Stimulated activated CD4-positive, alpha-beta T cell treated with anti-CD3 and anti-CD28 coated beads, Interleukin-12 subunit alpha, Interleukin-12 subunit beta, amount 100 ng/mL, for 4 hours (primary cell): ENCODE measurements around the gene DDX21.
"Not testable (repeated sequence)": the region's sequence is repeated elsewhere in the genome, so short reads cannot be mapped to it uniquely, and the experiment has no call there.

ENCODE experiments used
- DNase-seq: peaks from one replicate; pipeline ENCODE4 v3.0.0-alpha.2; 2020

DDX21 gene

GRCh38 chr10:68988530-68989316, 32.8 kb downstream of the DDX21 start, which contains the start of gene KIFBP:
Gene KIFBP (plus strand): TSS chr10:68988803. CDS start chr10:68988833, 30 bp downstream.
- peak; percentile 65 for DNase-seq

GRCh38 chr10:68989317-68989990, 33.5 kb downstream of the DDX21 start:
- DNase-seq = no peak

- no peak for DNase-seq
These were observed 36.9 kb downstream of the DDX21 start for GRCh38 chr10:68992636-68993440.

DNA sequence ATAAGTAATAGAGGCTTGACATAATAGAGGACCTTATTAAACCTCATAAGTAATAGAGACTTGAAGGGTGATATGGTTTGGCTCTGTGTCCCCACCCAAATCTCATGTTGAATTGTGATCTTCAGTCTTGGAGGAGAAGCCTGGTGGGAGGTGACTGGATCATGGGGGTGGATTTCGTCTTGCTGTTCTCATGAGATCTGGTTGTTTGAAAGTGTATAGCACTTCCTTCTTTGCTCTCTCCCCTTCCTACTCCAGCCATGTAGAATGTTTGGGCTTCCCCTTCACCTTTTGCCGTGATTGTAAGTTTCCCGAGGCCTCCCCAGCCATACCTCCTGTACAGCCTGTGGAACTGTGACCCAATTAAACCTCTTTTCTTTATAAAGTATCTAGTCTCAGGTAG, 41.2 kb downstream of the DDX21 start:
- DNase-seq = no peak

DNA sequence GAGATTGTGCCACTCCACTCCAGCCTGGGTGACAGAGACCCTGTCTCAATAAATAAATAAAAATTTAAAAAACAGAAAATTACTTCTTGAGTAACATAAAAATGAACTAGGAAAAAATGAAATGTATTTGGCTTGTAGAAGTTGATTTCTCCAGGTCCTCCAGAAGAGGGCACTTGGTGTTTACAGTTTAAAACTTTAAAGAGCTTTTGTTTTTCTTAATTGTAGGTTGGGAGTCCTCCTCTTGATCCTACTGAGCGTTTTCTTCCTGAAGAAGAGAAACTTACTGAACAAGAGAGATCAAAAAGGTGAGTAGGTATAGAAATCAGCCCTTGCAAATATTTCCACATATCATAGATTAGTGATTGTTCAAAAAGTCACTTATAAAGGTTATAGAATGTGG, 48.9 kb downstream of the DDX21 start:
- DNase-seq = no peak

- no peak for DNase-seq
These were observed 49.9 kb downstream of the DDX21 start for GRCh38 chr10:69005704-69006485.

- DNase-seq = no peak
These were observed 51.3 kb downstream of the DDX21 start for GRCh38 chr10:69007260-69007659.

GRCh38 chr10:69009360-69009759, 53.4 kb downstream of the DDX21 start:
- DNase-seq = no peak

GRCh38 chr10:69010151-69010640, 54.2 kb downstream of the DDX21 start:
- DNase-seq = no peak

DNA sequence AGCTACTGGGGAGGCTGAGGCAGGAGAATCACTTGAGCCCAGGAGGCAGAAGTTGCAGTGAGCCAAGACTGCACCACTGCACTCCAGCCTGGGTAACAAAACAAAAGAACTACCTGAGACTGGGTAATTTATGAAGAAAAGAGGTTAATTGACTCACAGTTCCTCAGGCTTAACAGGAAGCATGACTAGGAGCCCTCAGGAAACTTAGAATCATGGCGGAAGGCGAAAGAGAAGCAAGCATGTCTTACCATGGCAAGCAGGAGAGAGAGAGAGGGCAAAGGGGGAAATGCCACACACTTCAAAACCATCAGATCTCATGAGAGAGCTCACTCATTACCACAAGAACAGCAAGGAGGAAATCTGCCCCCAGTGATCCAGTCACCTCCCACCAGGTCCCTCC, 56.8 kb downstream of the DDX21 start:
- not testable (repeated sequence) for DNase-seq

DNA sequence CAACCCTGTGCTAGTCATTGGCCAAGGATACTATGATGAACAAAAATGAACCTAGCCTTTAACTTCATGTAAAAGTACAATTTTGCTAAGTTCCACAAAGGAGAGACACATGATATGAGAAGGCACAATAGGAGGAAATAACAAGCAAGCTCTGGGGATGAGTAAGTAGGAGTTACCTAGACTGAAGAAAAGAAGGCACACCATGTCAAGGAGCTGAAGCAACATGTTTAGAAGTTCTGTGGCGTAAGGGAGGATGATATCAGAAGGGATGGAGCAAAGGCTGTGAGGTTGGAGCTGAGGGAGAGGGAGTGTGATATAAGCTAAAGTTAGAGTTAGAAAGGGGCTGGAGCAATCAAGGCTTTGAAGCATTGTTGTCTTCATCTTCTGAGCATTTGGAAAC, 58.2 kb downstream of the DDX21 start:
- no peak for DNase-seq

DNA sequence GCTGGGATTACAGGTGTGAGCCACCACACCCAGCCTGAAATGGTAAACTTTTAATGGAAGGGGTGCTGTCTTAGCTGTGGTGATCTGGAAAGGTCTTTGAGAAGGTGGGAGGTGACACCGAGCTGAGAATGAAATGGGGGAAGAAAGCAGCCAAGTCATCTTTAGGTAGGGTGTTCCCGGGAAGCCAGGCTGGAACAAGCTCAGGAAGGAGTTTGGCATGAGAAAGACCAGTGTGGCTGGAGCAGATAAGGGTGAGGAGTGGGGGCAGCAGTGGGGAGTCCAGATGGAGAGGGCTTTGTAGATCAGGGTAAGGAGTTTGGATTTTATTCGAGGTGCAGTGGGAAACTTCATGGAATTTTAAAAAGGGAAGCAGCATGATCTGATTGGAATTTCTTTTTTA, 62.6 kb downstream of the DDX21 start:
- DNase-seq = no peak

DNA sequence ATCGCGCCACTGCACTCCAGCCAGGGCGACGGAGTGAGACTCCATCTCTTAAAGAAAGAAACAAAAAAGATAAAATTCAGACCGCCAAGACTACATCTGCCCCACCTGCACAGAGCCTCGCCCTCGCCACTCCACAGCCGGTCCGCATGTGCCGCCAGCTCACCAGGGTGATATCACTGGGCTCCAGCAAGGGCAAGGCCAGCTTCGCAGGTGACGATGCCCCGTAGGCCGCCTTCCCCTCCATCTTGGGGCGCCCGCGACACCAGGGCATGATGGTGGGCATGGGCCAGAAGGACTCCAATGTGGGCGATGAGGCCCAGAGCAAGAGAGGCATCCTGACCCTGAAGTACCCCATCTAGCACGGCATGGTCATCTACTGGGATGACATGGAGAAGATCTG, 66.6 kb downstream of the DDX21 start:
- no peak for DNase-seq

DNA sequence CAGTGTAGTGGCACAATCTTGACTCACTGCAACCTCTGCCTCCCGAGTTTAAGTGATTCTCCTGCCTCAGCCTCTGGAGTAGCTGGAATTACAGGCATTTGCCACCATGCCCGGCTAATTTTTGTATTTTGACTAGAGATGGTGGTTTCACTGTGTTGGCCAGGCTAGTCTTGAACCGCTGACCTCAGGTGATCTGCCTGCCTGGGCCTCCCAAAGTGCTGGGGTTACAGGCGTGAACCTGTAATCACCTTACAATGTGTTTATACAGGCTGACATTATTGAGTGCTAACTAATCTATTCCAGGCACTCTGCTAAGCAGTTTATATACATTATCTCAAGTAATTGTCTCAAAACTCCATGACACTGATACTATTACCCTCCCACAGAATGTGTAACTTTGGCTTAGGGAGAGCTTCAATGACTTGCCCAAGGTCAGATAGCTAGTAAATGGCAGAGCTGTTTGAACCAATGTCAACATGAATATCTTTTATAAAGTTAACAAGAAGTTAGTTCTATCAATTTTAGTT, 69.5 kb downstream of the DDX21 start:
- no peak for DNase-seq

DNA sequence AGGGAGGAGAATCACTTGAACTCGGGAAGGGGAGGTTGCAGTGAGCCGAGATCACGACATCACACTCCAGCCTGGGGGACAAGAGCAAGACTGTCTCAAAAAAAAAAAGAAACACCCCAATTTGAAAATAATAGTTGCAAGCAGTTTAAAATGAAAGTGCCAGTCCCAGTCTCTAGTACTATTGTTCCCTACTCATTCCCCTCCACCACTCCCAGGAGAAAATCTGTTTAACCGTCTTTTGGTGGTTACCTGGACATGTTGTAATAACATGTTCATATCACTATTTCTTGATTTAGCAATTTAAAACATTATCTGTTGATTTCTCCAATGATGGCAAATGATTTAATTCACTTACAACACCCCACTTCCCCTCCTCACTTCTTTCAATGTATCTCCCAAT, 77.3 kb downstream of the DDX21 start:
- no peak for DNase-seq
